SK-N-SH (cell line): ENCODE results near the gene KIFAP3. TPM values are rescaled to one million over a fixed set of nuclear protein-coding genes. Genes with fewer than 3 reads are reported as not detected.

Experiments used
- CTCF ChIA-PET: fragments of 300-600, 350-600 bp; formaldehyde crosslinking; extraction: SDS; loops from one replicate; lab custom pipeline; 2021; lab: Yijun Ruan, JAX
- POLR2A ChIA-PET: fragments of 350-600 bp; sonication (Branson Sonifier 250); formaldehyde crosslinking; extraction: SDS; loops from one replicate; lab custom pipeline; 2020; ENCODE audit warnings: antibody characterized with exemption, inconsistent platforms; lab: Yijun Ruan, JAX
- DNase-seq: peaks from one replicate; pipeline ENCODE4 v3.0.0; 2012
- H2AFZ ChIP-seq: fragments of 200-600 bp; sonication (generic); 2 replicates; pipeline ENCODE4 v1.8.1; 2016; ENCODE audit warnings: antibody characterized with exemption, mild to moderate bottlenecking, low read depth
- H3F3A ChIP-seq: fragments of 200-600 bp; sonication (generic); replicated peaks from 2 replicates; pipeline ENCODE3; 2016; ENCODE audit warnings: antibody characterized with exemption, mild to moderate bottlenecking; ENCODE audit not compliant: insufficient read depth
- H3K27ac ChIP-seq, 2 experiments: fragments of 200-500 bp in 1 of 2; fragments of 200-600 bp in 1 of 2; sonication (Bioruptor generic) in 1 of 2; sonication (generic), shearing (Covaris generic) in 1 of 2; 2 replicates each; pipeline versions ENCODE4 v1.5.1 to v1.6.1; 2014 to 2016; ENCODE audit warnings: low read depth in 2 of 2, inconsistent platforms in 1 of 2, low read length in 1 of 2, mild to moderate bottlenecking in 1 of 2, mixed read lengths in 1 of 2
- H3K27me3 ChIP-seq: fragments of 200-600 bp; sonication (generic), shearing (Covaris generic); 2 replicates; pipeline ENCODE4 v1.6.1; 2016; ENCODE audit warnings: mixed run types; ENCODE audit not compliant: insufficient read depth
- H3K36me3 ChIP-seq, 2 experiments: fragments of 200-500 bp in 1 of 2; fragments of 200-600 bp in 1 of 2; sonication (Bioruptor generic) in 1 of 2; sonication (generic) in 1 of 2; replicated peaks in 1 of 2; 2 replicates each; pipeline versions ENCODE3 to v1.5.1; 2014 to 2016; ENCODE audit warnings: low read length in 1 of 2, mild to moderate bottlenecking in 1 of 2; ENCODE audit not compliant: insufficient read depth in 2 of 2, control insufficient read depth in 1 of 2
- H3K4me1 ChIP-seq, 2 experiments: fragments of 200-500 bp in 1 of 2; fragments of 200-600 bp in 1 of 2; sonication (Bioruptor generic) in 1 of 2; sonication (generic), shearing (Covaris generic) in 1 of 2; 2 replicates each; pipeline versions ENCODE4 v1.5.1 to v1.6.1; 2014 to 2016; ENCODE audit warnings: low read depth in 1 of 2, low read length in 1 of 2, mixed run types in 1 of 2; ENCODE audit not compliant: insufficient read depth in 2 of 2, control insufficient read depth in 1 of 2
- H3K4me2 ChIP-seq: fragments of 200-600 bp; sonication (generic), shearing (Covaris generic); 2 replicates; pipeline ENCODE4 v1.6.1; 2017; ENCODE audit warnings: mixed run types
- H3K4me3 ChIP-seq, 2 experiments: fragments of 200-500 bp in 1 of 2; fragments of 200-600 bp in 1 of 2; sonication (Bioruptor generic) in 1 of 2; sonication (generic), shearing (Covaris generic) in 1 of 2; 2 replicates each; pipeline versions ENCODE4 v1.5.1 to v1.8.1; 2014 to 2016; ENCODE audit warnings: low read depth in 2 of 2, inconsistent platforms in 1 of 2, low read length in 1 of 2, mild to moderate bottlenecking in 1 of 2, mixed read lengths in 1 of 2, moderate library complexity in 1 of 2
- H3K79me2 ChIP-seq: fragments of 200-600 bp; sonication (generic); 2 replicates; pipeline ENCODE4 v1.8.1; 2017; ENCODE audit warnings: mild to moderate bottlenecking; ENCODE audit not compliant: insufficient read depth
- H3K9ac ChIP-seq: fragments of 200-600 bp; sonication (generic); 2 replicates; pipeline ENCODE4 v1.6.1; 2017; ENCODE audit warnings: mixed run types
- H3K9me2 ChIP-seq: fragments of 200-600 bp; sonication (generic); 2 replicates; pipeline ENCODE4 v1.6.1; 2017; ENCODE audit warnings: mixed run types
- H3K9me3 ChIP-seq: fragments of 200-600 bp; sonication (generic); 2 replicates; pipeline ENCODE4 v1.6.1; 2017; ENCODE audit warnings: mixed run types, mild to moderate bottlenecking, moderate library complexity
- H4K20me1 ChIP-seq: fragments of 200-600 bp; sonication (generic); 2 replicates; pipeline ENCODE4 v1.6.1; 2017; ENCODE audit warnings: mild to moderate bottlenecking, mixed run types; ENCODE audit not compliant: insufficient read depth
- MXI1 ChIP-seq: IDR thresholded peaks from 2 replicates; pipeline ENCODE4 v1.6.1; 2012; ENCODE audit warnings: mild to moderate bottlenecking, low read depth, low read length, improper control_type of control experiment
- NRF1 ChIP-seq: IDR thresholded peaks from 2 replicates; pipeline ENCODE4 v1.6.1; 2012; ENCODE audit warnings: low read depth, mild to moderate bottlenecking, low read length
- POLR2AphosphoS5 ChIP-seq: IDR thresholded peaks from 2 replicates; pipeline ENCODE4 v1.6.1; 2012; ENCODE audit warnings: low read depth, low read length
- RAD21 ChIP-seq: IDR thresholded peaks from 2 replicates; pipeline ENCODE4 v1.6.1; 2012; ENCODE audit warnings: mild to moderate bottlenecking, low read length
- REST ChIP-seq: IDR thresholded peaks from 2 replicates; pipeline ENCODE4 v1.6.1; 2012; ENCODE audit warnings: mild to moderate bottlenecking, low read depth, low read length, moderate library complexity
- SIN3A ChIP-seq: IDR thresholded peaks from 2 replicates; pipeline ENCODE4 v1.6.1; 2012; ENCODE audit warnings: low read depth, mild to moderate bottlenecking, low read length, moderate library complexity, borderline replicate concordance
- TAF1 ChIP-seq: IDR thresholded peaks from 2 replicates; pipeline ENCODE4 v1.6.1; 2012; ENCODE audit warnings: low read depth, mild to moderate bottlenecking, low read length, moderate library complexity, borderline replicate concordance
- TCF12 ChIP-seq: IDR thresholded peaks from 2 replicates; pipeline ENCODE4 v1.4.0; 2012
- TEAD4 ChIP-seq: IDR thresholded peaks from 2 replicates; pipeline ENCODE4 v1.4.0; 2012; ENCODE audit warnings: mild to moderate bottlenecking, borderline replicate concordance; ENCODE audit not compliant: insufficient read depth
- USF2 ChIP-seq: fragments of 150-350 bp; IDR thresholded peaks from 2 replicates; pipeline ENCODE4 v1.6.1; 2017; ENCODE audit warnings: antibody characterized with exemption, low read length, low read depth, borderline replicate concordance
- WGBS: methylation state at CpG from one replicate; pipeline ENCODE4 v1.1.6; 2017; ENCODE audit warnings: low lambda C conversion rate; 5-methylcytosine and 5-hydroxymethylcytosine counted together
- polyA plus RNA-seq, 3 experiments: library from polyadenylated mRNA; depleted of rRNA; stranded (reverse); fragments of >200 nt; gene quantifications; 2 replicates each; pipeline ENCODE4 v1.2.3, GENCODE V29; 2012

The KIFAP3 gene
- polyA plus RNA-seq, 1 of the 3 experiments (the other 2 are of a cell fraction) = 10.7 TPM

- TF ChIP-seq REST = peak; percentile 28; the same call in 1 of the 2 replicates
- no peak for TF ChIP-seq NRF1
- peak; percentile 45; the same call in 1 of the 2 replicates for TF ChIP-seq SIN3A
- no peak for TF ChIP-seq RAD21
- peak; percentile 62; the same call in 1 of the 2 replicates for TF ChIP-seq TAF1
- TF ChIP-seq TEAD4 = no peak
- TF ChIP-seq TCF12 = peak; percentile 25; the same call in 1 of the 2 replicates
- no peak for TF ChIP-seq USF2
- peak; percentile 88 for TF ChIP-seq POLR2AphosphoS5
Observed at GRCh38 chr1:169893645-169894423, 180.7 kb downstream of the KIFAP3 start, which contains the start of gene SCYL3 (continued).

GRCh38 chr1:169892927-169893644 is 181.4 kb downstream of the KIFAP3 start:
- peak overlapping the region; percentile 90 to 95 for H3K4me3 ChIP-seq
- DNase-seq = no peak
- H4K20me1 ChIP-seq = no peaks in the 10 kb centered on the region
- CTCF ChIA-PET = interaction anchor here (0.6 to 1.3 kb wide), 3 partner anchors 20 to 110 kb away, joined by 3 to 4 read pairs (median 3); no protein-coding TSS in a partner anchor
- 5% methylated on average over 11 of the region's 51 CpGs for WGBS
- H3K9me2 ChIP-seq = no peaks in the 10 kb centered on the region
- H3F3A ChIP-seq = peaks cover 5% of the 10 kb centered on the region
- POLR2A ChIA-PET = interaction anchor here (0.6 to 1.7 kb wide), 4 partner anchors 15 to 628 kb away, joined by 3 to 15 read pairs (median 6); partner anchors contain the start of genes KIFAP3 and METTL18
- no peaks in the 10 kb centered on the region for H3K27me3 ChIP-seq
- peaks cover 15 to 20% of the 10 kb centered on the region in 2 experiments; a peak in 3 of 4 replicates for H3K4me1 ChIP-seq
- peak overlapping the region; percentile 80 for H3K4me2 ChIP-seq
- peaks cover 6% of the 10 kb centered on the region in 2 experiments for H3K36me3 ChIP-seq
- peak overlapping the region; percentile 55 for H2AFZ ChIP-seq
- H3K27ac ChIP-seq = peak overlapping the region; percentile 91 to 96
- H3K9ac ChIP-seq = peak overlapping the region; percentile 98
- no peaks in the 10 kb centered on the region for H3K9me3 ChIP-seq
- H3K79me2 ChIP-seq = peaks cover 53% of the 10 kb centered on the region
- TF ChIP-seq TCF12 (no peak), MXI1 (peak; percentile 5; the same call in 1 of the 2 replicates)
